GM21526 (cell line): Measurements from ENCODE around the gene GABPA.
"Not testable (repeated sequence)": the region's sequence is repeated elsewhere in the genome, so short reads cannot be mapped to it uniquely, and the experiment has no call there.

Experiments used
- ATAC-seq: cut with Tn5 transposase; IDR thresholded peaks from one replicate; pipeline ENCODE4 v1.9.1; 2021; ENCODE audit warnings: moderate library complexity; ENCODE audit not compliant: unreplicated experiment, low FRiP score

Gene GABPA

DNA sequence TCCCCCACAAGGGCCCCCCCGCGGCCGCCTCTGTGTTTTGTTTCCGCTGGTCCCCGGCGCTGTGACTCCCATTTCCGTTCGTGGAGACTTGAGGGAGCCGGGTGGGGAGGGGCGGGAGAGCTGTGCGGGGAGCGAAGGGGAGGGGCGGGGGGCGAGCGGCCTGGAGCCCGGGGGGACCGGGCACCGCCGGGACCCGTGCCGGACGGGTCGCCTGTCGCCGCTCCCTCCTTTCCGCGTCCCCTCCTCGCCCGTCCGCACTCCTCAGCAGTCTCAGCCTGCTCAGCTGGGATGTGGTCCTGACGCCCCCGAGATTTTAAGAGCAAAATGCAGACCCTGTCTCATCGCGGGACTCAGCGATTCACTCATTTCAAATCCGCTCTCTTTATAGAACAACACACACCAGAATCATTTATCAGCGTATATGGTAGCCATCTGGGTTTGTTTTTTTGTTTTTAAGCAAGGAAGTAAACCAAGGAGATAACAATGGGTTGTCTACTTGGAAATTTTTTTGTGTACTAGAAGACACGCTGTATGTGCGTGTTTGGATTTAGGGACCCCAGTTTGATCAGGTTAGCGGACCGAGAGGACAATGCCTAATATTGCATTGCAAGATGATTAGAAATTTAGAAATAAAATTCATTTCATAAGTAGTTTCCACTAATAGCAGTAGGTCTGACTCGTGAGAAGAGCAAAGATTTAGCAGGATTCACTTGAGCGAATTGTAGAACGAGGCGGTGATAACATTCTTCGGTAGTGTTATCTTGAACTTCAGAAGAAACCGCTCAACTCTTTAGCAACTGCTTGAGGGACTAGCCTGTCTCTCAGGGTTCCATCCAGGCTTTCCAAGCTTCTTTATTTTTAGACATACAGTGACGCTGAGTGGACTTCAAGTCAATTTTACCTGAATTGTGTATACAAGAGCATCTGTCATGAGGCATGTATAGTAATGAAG, 1.1 kb downstream of the GABPA start:
- ATAC-seq: peak; percentile 16

DNA sequence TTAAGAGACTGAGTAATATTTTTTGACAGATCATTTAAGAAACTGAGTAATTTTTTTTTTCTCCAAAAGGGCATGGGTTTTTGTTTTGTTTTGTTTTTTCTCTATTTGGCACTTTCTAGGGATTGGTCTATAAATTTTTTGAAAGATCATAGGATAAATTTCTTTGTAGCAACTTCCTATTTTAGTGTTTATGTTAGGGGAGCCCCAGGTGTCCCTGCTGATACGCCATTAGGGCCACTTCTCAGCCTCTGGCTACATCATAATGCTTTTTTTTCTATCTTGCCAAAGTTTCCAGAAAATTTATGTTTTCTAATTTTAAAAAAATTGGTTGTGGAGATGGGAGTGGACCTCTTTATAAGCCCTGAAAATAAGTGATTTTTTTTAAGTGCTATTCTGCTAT, 2.6 kb downstream of the GABPA start:
- no peak for ATAC-seq

DNA sequence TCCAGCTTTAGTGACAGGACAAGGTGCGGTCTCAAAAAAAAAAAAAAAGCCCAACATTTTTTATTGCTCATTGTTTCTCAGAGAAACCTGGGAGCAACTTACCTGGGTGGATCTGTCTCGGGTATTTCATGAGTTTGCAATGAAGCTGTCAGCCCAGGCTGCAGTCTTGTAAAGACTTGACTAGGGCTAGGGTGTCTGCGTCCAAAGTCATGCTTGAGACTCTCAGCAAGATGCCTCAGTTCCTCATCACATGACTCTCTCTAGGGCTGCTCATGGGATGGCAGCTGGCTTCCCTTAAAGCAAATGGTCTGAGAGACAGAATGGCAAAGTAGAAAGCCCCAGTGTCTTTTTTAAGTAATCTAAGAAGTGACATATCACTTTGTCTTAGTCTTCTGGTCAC, 8.1 kb downstream of the GABPA start:
- no peak for ATAC-seq

DNA sequence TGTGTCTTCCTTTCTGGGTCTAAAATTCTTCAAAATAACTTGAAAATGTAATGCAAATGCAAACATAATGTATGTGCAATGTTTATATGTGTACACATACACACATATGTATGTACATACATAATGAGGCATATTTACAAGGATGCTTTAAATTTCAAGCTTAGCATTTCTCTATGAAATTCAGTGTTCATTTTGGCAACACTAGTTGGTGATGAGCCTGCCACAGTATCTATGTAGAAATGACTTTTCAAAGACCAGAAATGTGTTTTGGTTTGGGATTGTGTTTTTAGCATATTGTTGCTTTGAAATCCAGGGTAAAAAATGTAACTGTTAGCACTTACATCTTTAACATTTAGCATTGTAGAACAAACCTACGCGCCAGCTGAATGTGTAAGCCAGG, 10.1 kb downstream of the GABPA start:
- ATAC-seq: no peak

DNA sequence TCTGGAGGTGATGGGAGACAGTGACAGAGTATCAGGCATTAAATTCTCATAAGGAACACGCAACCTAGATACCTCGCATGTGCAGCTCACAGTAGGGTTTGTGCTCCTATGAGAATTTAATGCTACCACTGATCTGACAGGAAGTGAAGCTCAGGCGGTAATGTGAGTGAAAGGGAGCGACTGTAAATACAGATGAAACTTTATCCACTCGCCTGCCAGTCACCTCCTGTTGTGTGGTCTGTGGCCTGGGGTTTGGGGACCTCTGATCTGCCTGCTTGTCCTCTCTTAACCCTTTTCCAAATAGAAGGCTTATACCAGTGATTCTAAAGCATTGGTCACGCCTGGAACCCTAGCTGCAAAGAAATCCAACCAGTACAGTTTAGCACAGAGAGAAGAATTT, 15.3 kb downstream of the GABPA start:
- ATAC-seq: no peak

DNA sequence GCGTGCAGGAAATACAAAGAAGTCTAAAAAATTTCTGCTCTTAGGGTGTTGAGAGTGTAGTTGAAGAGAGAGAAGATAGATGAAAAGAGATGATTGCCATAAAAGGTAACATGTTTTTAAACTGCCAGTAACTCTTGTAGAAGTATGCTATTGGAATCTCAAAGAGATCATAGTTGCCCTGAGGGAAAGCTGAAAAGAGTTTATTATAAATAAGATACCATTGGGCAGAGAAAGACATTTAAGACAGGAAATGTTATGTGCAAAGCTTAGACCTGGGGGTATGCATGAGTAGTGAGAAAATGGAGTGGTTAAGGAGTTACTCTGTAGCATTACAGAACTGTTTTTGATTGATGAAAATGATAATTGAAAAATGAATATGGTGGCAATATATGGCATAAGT, 17.6 kb downstream of the GABPA start:
- no peak for ATAC-seq

DNA sequence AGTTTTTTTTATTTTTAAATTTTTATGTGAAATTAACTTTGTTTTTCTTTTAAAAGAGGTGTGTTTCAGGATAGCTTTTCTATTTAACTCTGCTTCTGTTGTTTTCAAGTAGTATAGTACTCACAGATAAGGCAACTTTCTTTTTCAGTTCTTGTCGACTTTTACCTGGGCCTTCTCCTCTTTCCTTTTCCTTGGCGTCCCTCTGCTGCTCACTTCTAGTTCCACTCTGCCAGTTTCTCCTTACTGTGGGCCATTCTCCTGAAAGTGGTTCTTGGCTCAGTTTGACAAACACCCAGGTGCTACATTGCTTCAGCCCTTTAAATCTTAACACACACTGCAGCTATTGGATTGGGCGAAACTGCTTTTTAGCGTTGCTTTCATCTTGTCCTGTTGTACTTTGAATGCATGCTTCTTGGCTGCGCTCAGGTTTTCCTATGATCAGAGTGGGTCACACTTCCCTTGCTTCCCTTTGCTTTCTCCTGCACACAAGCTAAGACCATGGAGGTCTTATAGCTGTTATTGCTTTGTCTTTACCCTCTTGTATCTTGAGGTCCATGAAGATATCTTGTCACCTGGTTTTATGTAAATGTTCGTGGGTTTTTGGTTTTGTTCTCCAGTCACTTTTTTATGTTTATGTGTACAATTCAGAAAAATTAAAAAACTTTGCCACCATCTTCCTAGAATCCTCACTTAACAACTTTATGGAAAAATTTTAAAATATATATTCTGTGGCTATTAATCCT, 21.6 kb downstream of the GABPA start:
- ATAC-seq: no peak

- no peak for ATAC-seq
These were observed 22.8 kb downstream of the GABPA start for GRCh38 chr21:25757531-25757930.

DNA sequence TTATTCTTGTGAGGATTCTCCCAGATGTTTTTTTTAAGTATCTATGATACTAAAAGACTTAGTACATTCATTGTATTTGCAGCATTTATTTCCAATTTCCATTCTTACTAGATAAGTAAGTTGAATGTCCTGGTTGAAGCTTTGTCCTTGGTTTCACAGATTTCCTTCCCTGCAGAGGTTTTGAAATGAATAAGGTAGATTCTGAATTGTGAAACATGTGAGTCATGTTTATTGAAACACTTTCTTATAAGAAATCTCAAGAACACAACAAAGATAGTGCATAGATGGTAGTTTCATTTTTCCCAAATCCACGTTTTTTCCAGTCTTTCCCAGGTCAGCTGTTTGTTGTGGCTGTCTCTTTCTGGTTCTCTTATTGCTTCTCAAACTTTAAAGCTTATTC, 24.8 kb downstream of the GABPA start:
- ATAC-seq: no peak

- ATAC-seq: no peak
These were observed 25.3 kb downstream of the GABPA start for GRCh38 chr21:25760061-25760460.

DNA sequence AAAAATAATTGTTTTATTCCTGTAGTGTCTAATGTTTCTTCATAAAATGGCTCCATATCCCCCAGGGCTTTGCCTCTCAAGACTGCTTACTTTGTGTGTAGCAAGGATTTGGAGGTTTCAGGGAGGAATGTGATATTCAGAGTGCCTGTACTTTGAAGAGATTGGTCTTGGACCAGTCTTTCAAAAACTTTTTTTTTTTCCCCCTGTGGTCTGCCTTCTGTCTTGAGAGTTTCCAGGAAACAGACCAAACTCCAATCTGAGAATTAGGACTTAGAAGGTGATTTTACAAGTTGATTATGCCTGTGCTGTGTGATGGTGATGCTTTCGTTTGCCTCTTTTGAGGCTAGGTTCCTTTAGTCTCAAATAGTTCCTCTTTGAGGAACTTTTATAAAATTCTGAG, 25.9 kb downstream of the GABPA start:
- ATAC-seq: no peak

DNA sequence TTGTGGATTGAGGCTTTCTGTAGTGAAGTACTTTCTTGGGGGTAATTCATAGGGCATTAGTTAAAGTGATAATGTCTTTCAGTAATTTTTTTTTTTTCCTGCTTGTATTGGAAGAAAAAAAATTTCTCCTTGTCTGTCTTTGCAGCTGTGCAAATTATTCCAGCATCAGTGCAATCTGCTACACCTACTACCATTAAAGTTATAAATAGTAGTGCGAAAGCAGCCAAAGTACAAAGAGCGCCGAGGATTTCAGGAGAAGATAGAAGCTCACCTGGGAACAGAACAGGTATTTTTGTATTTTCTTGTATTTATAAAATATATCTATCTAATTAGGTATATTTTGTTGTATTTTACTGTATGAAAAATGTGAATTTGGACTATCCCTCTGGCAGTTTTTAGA, 29.3 kb downstream of the GABPA start:
- ATAC-seq: no peak

GRCh38 chr21:25767921-25768320, 33.1 kb downstream of the GABPA start:
- ATAC-seq: no peak

DNA sequence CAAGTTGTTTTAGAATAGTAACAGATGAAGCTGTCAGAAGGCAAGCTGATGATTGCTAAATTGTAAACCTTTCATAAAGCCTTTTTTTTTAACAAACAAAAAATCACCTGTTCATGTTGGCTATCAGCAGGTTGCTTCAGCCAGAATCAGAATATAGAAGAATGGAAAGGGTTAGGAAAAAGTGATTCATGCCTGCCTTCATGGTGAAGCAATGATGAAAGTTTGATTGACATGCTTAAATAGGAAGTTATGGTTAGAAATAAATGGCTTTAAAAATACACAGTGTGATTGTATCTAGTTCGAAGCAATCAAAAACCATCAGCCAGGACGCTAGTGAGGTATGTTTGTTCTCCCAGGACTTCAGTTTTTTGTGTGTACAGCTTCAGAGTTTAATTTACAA, 37.9 kb downstream of the GABPA start:
- no peak for ATAC-seq

GRCh38 chr21:25776440-25776839, 41.7 kb downstream of the GABPA start:
- no peak for ATAC-seq

GRCh38 chr21:25778126-25778875, 43.5 kb downstream of the GABPA start:
- ATAC-seq: not testable (repeated sequence)

- ATAC-seq: no peak
These were observed 53.9 kb downstream of the GABPA start for GRCh38 chr21:25788677-25789076.

GRCh38 chr21:25790122-25790877, 55.5 kb downstream of the GABPA start:
- peak; percentile 65 for ATAC-seq

DNA sequence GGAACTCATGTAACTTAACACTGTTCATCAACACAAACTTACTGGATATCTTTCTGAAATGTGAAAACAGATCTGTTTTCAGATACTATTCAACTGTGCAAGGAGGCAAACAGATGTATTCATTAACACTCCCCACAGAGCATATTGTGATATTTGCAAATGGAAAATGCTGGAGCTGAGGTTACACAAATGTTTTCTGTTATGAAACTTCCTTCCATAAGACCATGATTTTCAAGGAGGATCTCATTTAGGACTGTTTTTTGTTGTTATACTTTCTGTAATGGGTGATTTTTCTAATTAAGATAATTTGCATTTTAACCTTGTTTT, 56.1 kb downstream of the GABPA start:
- ATAC-seq: peak; percentile 22

DNA sequence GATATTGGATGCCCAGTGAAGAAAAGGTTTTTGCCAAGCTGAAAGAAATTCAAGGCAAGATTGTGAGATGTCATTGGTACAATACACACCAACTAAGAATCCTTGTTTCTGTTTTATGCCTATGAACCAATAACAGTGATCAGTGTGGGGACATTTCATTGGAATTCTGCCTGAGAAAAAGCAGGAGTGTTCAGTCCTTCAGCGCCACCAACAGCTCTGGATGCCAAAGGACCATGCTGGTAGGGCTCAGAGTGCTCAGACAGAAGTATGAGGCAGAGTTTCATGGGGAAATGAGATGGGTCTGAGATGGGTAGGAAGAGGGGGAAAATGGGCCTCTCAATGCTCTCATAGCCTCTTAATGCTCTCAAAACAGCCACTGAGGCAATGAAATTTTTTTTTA, 56.5 kb downstream of the GABPA start:
- no peak for ATAC-seq
